Measurements from ENCODE around the gene FOXP1.

DNA sequence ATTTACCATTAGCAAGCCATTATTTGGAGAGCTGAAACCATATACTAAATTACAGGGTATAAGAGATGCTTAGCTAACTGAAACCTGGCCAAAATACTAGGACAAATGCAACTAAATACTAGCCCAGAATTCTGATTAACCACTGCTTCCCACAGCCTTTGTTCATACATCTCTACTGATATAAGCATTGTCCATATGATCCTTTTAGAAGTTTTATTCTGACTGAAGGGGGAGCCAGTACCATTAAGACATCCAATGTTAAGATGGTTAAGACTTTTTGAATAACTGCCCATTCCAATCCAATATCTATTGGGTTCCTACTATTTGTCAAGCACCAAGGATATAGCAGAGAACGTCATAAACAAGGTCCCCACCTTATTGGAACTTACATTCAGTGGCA, 421.3 kb downstream of the FOXP1 start:
- TF ChIP-seq CTCF (IDR thresholded peaks at IDR 0.05; ENCODE audit: insufficient read depth, low read length, poor library complexity, severe bottlenecking) = no peak
- TF ChIP-seq EZH2phosphoT487 (conservative IDR thresholded peaks at IDR 0.05; ENCODE audit: low read length) = no peak

Data from SU-DHL-6 (cell line).